Gastrocnemius medialis (tissue), 4 donors: ENCODE measurements around the gene WWOX.

Experiments
- POLR2A ChIP-seq, 2 donors: fragments of 450-650 bp; IDR thresholded peaks; one replicate each; pipeline ENCODE4 v1.6.1; 2017; ENCODE audit warnings: antibody characterized with exemption in 2 of 2, mild to moderate bottlenecking in 2 of 2, moderate library complexity in 2 of 2
- TF ChIP-seq, protein P1 (sequence below), 5 experiments: fragments of 450-650 bp in 3 of 5; fragments of 200-600 bp in 2 of 5; sonication (generic) in 2 of 5; IDR thresholded peaks in 4 of 5; conservative IDR thresholded peaks in 1 of 5; 1 replicate in 4 of 5; 2 replicates in 1 of 5; pipeline ENCODE4 v1.5.1; 2016 to 2019; ENCODE audit warnings: antibody characterized with exemption in 5 of 5, mild to moderate bottlenecking in 3 of 5, moderate library complexity in 3 of 5

DNA sequence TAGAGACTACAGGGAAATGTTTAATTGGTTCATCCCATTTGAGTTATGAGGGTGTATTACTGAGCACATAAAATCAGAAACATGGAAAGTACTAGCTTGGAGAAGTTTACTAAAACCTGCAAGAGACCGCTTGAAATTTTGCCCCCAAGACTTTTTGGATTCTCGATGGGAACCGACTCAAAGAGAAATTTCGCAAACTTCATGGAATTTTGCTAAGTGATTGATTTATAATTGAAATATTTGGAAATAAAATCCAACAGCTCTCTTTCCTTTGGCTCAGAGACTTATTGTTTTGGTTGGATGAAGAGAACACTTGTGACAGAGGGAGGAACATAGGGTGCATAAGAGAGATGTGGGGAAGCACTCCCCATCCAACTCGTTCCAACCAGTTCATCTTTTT, 574.4 kb downstream of the WWOX start:
- TF ChIP-seq, protein P1, sequence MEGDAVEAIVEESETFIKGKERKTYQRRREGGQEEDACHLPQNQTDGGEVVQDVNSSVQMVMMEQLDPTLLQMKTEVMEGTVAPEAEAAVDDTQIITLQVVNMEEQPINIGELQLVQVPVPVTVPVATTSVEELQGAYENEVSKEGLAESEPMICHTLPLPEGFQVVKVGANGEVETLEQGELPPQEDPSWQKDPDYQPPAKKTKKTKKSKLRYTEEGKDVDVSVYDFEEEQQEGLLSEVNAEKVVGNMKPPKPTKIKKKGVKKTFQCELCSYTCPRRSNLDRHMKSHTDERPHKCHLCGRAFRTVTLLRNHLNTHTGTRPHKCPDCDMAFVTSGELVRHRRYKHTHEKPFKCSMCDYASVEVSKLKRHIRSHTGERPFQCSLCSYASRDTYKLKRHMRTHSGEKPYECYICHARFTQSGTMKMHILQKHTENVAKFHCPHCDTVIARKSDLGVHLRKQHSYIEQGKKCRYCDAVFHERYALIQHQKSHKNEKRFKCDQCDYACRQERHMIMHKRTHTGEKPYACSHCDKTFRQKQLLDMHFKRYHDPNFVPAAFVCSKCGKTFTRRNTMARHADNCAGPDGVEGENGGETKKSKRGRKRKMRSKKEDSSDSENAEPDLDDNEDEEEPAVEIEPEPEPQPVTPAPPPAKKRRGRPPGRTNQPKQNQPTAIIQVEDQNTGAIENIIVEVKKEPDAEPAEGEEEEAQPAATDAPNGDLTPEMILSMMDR (IDR thresholded peaks at IDR 0.05 in 4 of 5, conservative IDR thresholded peaks at IDR 0.05 in 1 of 5): no peak
- no peak for TF ChIP-seq POLR2A (IDR thresholded peaks at IDR 0.05)
